ENCODE results near the gene LMBR1. TPM values are rescaled to one million over a fixed set of nuclear protein-coding genes. Genes with fewer than 3 reads are reported as not detected.

LMBR1 gene
- total and polyA plus RNA-seq, 2 donors (not counting 3 experiments of a cell fraction or from before 2014, with no cell fraction given), result 14.0 to 72.9 TPM

DNA sequence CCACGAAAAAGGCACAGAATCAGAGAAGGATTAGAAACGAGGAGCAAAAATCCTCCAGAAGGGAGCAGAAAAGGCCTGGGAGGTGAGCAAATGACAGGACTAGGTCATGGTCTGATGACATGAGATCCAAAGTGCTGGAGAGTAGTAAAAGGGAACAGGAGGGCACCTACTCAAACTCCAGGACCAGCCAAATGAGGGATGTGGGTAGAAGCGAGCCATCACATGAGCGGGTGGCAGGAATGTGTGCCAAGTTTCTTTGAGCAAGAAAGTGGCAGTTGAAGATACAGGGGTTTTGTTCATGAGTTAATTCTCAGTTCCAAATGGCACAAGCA lies 139.8 kb downstream of the LMBR1 start:
- no peak overlapping the region for H2AFZ ChIP-seq (ENCODE audit: low read depth, low read length)
- H3K4me1 ChIP-seq (ENCODE audit: control insufficient read depth, extremely low read depth, insufficient read depth, low read length), result no peaks in the 10 kb centered on the region
- no peak overlapping the region for H3K4me3 ChIP-seq (replicated peaks in 1 of 3; ENCODE audit: insufficient read depth in 1 of 3, low read depth in 1 of 3, low read length in 3 of 3)
- no peaks in the 10 kb centered on the region for H3K27me3 ChIP-seq (ENCODE audit: control insufficient read depth in 2 of 2, insufficient read depth in 2 of 2, low read length in 2 of 2)
- no peak overlapping the region for H3K9ac ChIP-seq (replicated peaks; ENCODE audit: extremely low read depth, insufficient read depth, low read length)
- TF ChIP-seq MYC (IDR thresholded peaks at IDR 0.05; ENCODE audit: low read depth, low read length) (no peak), POLR2AphosphoS5 (IDR thresholded peaks at IDR 0.05; ENCODE audit: insufficient read depth, low read depth, low read length) (no peak), GATA2 (IDR thresholded peaks at IDR 0.05; ENCODE audit: insufficient read depth, insufficient read length, low read depth, low read length) (no peak), POLR2A (IDR thresholded peaks at IDR 0.05; ENCODE audit: low read depth, low read length) (no peak), FOS (IDR thresholded peaks at IDR 0.05; ENCODE audit: borderline replicate concordance, insufficient read depth, low read length) (no peak)
- TF ChIP-seq, protein P1, sequence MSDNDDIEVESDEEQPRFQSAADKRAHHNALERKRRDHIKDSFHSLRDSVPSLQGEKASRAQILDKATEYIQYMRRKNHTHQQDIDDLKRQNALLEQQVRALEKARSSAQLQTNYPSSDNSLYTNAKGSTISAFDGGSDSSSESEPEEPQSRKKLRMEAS (IDR thresholded peaks at IDR 0.05; ENCODE audit: insufficient read depth, insufficient read length), result no peak
- TF ChIP-seq, protein P2, sequence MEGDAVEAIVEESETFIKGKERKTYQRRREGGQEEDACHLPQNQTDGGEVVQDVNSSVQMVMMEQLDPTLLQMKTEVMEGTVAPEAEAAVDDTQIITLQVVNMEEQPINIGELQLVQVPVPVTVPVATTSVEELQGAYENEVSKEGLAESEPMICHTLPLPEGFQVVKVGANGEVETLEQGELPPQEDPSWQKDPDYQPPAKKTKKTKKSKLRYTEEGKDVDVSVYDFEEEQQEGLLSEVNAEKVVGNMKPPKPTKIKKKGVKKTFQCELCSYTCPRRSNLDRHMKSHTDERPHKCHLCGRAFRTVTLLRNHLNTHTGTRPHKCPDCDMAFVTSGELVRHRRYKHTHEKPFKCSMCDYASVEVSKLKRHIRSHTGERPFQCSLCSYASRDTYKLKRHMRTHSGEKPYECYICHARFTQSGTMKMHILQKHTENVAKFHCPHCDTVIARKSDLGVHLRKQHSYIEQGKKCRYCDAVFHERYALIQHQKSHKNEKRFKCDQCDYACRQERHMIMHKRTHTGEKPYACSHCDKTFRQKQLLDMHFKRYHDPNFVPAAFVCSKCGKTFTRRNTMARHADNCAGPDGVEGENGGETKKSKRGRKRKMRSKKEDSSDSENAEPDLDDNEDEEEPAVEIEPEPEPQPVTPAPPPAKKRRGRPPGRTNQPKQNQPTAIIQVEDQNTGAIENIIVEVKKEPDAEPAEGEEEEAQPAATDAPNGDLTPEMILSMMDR (IDR thresholded peaks at IDR 0.05; ENCODE audit: extremely low read depth in 1 of 2, insufficient read depth in 1 of 2, low read depth in 1 of 2, low read length in 2 of 2), result no peak
- H3K4me2 ChIP-seq (ENCODE audit: insufficient read depth, low read length), result no peak overlapping the region
- no peaks in the 10 kb centered on the region for H4K20me1 ChIP-seq (replicated peaks; ENCODE audit: control insufficient read depth, extremely low read depth, insufficient read depth, low read length)
- POLR2A ChIA-PET, result no interaction called here
- H3K36me3 ChIP-seq (ENCODE audit: control insufficient read depth in 2 of 2, extremely low read depth in 1 of 2, insufficient read depth in 2 of 2, low read length in 2 of 2), result peaks cover 0 to 5% of the 10 kb centered on the region in 2 experiments
- FAIRE-seq, result no peak
- H3K27ac ChIP-seq (ENCODE audit: insufficient read depth, low read depth, low read length), result no peak overlapping the region
- intact Hi-C loops (cut with micrococcal nuclease) (no loop called here), dilution Hi-C loops (cut with MboI; ENCODE audit: extremely low pct_ligation_motif_present, low sequenced_read_pairs) (no loop called here)
- BruUV-seq (replicated peaks), result no TSS peak
- H3K9me3 ChIP-seq (replicated peaks; ENCODE audit: control insufficient read depth, insufficient read depth, low read length), result no peaks in the 10 kb centered on the region
- DNase-seq (ENCODE audit: low read depth, low spot score), result no peak
- CTCF ChIA-PET, result interaction anchor here (3.0 kb wide), 1 partner anchor 11 kb away, joined by 7 read pairs; no protein-coding TSS in a partner anchor
- H3K9me1 ChIP-seq (replicated peaks; ENCODE audit: control insufficient read depth, extremely low read depth, insufficient read depth, low read length), result no peaks in the 10 kb centered on the region
- H3K79me2 ChIP-seq (ENCODE audit: control insufficient read depth, insufficient read depth, low read length), result no peaks in the 10 kb centered on the region

Data from endothelial cell of umbilical vein (primary cell).